ENCODE measurements around the gene PLEKHA5.

GRCh38 chr12:19299765-19300164 lies 170.2 kb downstream of the PLEKHA5 start:
- TF ChIP-seq POLR2A (IDR thresholded peaks at IDR 0.05) (no peak), CTCF (IDR thresholded peaks at IDR 0.05) (no peak), POLR2AphosphoS5 (IDR thresholded peaks at IDR 0.05) (no peak)

Measured in sigmoid colon (tissue), 4 donors.